OCI-LY1 (cell line): ENCODE measurements around the gene NSD2.

Source experiments
- H2AFZ ChIP-seq: fragments of 200-600 bp; sonication (generic), shearing (Covaris generic); 2 replicates; pipeline ENCODE4 v1.6.0; 2014; ENCODE audit warnings: antibody characterized with exemption, mild to moderate bottlenecking, low read length
- H3F3A ChIP-seq: fragments of 200-600 bp; sonication (generic), shearing (Covaris generic); 2 replicates; pipeline ENCODE4 v1.6.0; 2014; ENCODE audit warnings: mild to moderate bottlenecking, antibody characterized with exemption, low read length, moderate library complexity; ENCODE audit not compliant: insufficient read depth
- H3K27ac ChIP-seq: fragments of 200-600 bp; sonication (generic); 2 replicates; pipeline ENCODE4 v1.5.1; 2014; ENCODE audit warnings: low read length, mixed run types, mild to moderate bottlenecking, low read depth; ENCODE audit not compliant: poor library complexity, severe bottlenecking
- H3K27me3 ChIP-seq: fragments of 200-600 bp; sonication (generic); 2 replicates; pipeline ENCODE4 v1.6.0; 2014; ENCODE audit warnings: antibody characterized with exemption, mild to moderate bottlenecking, low read length, moderate library complexity; ENCODE audit not compliant: insufficient read depth
- H3K36me3 ChIP-seq: fragments of 200-600 bp; sonication (generic); 2 replicates; pipeline ENCODE4 v1.6.1; 2014; ENCODE audit warnings: mild to moderate bottlenecking, antibody characterized with exemption, low read length, moderate library complexity, mixed read lengths; ENCODE audit not compliant: insufficient read depth
- H3K4me1 ChIP-seq: fragments of 200-600 bp; sonication (generic); 2 replicates; pipeline ENCODE4 v1.5.1; 2014; ENCODE audit warnings: mild to moderate bottlenecking, low read length, moderate library complexity; ENCODE audit not compliant: insufficient read depth, severe bottlenecking
- H3K4me2 ChIP-seq: fragments of 200-600 bp; sonication (generic), shearing (Covaris generic); 2 replicates; pipeline ENCODE4 v1.6.1; 2014; ENCODE audit warnings: low read length
- H3K4me3 ChIP-seq: fragments of 200-600 bp; sonication (generic); 2 replicates; pipeline ENCODE4 v1.5.1; 2014; ENCODE audit warnings: low read length, low read depth, mild to moderate bottlenecking, mixed read lengths; ENCODE audit not compliant: poor library complexity, severe bottlenecking
- H3K79me2 ChIP-seq: fragments of 200-600 bp; shearing (Covaris generic); 2 replicates; pipeline ENCODE4 v1.6.1; 2016; ENCODE audit warnings: mixed run types, low read length, mixed read lengths; ENCODE audit not compliant: insufficient read depth
- H3K9ac ChIP-seq: fragments of 200-600 bp; sonication (generic), shearing (Covaris generic); 2 replicates; pipeline ENCODE4 v1.6.1; 2014; ENCODE audit warnings: mild to moderate bottlenecking, low read length, mixed read lengths
- H3K9me2 ChIP-seq: fragments of 200-600 bp; sonication (generic), shearing (Covaris generic); 2 replicates; pipeline ENCODE4 v1.6.1; 2014; ENCODE audit warnings: low read depth, mild to moderate bottlenecking, low read length, mixed read lengths
- H3K9me3 ChIP-seq: fragments of 200-600 bp; shearing (Covaris generic); 2 replicates; pipeline ENCODE4 v1.6.1; 2014; ENCODE audit warnings: low read length, mixed read lengths
- H4K20me1 ChIP-seq: fragments of 200-600 bp; sonication (generic), shearing (Covaris generic); 2 replicates; pipeline ENCODE4 v1.6.0; 2016; ENCODE audit warnings: mild to moderate bottlenecking, low read length; ENCODE audit not compliant: insufficient read depth
- CTCF ChIP-seq: fragments of 200-600 bp; sonication (generic), shearing (Covaris generic); IDR thresholded peaks from 2 replicates; pipeline ENCODE4 v1.5.1; 2017; ENCODE audit warnings: mild to moderate bottlenecking, antibody characterized with exemption, low read length, moderate library complexity, mixed read lengths
- EZH2 ChIP-seq: fragments of 200-600 bp; sonication (generic), shearing (Covaris generic); IDR thresholded peaks from 2 replicates; pipeline ENCODE4 v1.8.0; 2017; ENCODE audit warnings: borderline replicate concordance, mixed run types, mild to moderate bottlenecking, antibody characterized with exemption, low read length, moderate library complexity, mixed read lengths

Gene NSD2

GRCh38 chr4:1885414-1885813 lies 14.2 kb downstream of the NSD2 start:
- H3K27me3 ChIP-seq, result no peaks in the 10 kb centered on the region
- no peak overlapping the region for H3K4me2 ChIP-seq
- peaks cover 7% of the 10 kb centered on the region; the same call in 1 of the 2 replicates for H3K36me3 ChIP-seq
- no peaks in the 10 kb centered on the region for H3K9me2 ChIP-seq
- TF ChIP-seq CTCF (no peak), EZH2 (no peak)
- no peak overlapping the region for H3K4me3 ChIP-seq
- no peak overlapping the region for H3K27ac ChIP-seq
- H3K9ac ChIP-seq, result no peak overlapping the region
- peaks cover 95% of the 10 kb centered on the region for H3K79me2 ChIP-seq
- H3K4me1 ChIP-seq, result peaks cover 6% of the 10 kb centered on the region
- no peaks in the 10 kb centered on the region for H3F3A ChIP-seq
- no peaks in the 10 kb centered on the region for H3K9me3 ChIP-seq
- H4K20me1 ChIP-seq, result no peaks in the 10 kb centered on the region
- no peak overlapping the region for H2AFZ ChIP-seq

GRCh38 chr4:1887052-1887451 lies 15.9 kb downstream of the NSD2 start:
- TF ChIP-seq CTCF (no peak), EZH2 (no peak)
- no peak overlapping the region for H2AFZ ChIP-seq
- H3K4me1 ChIP-seq, result peaks cover 6% of the 10 kb centered on the region
- no peak overlapping the region for H3K9ac ChIP-seq
- H4K20me1 ChIP-seq, result no peaks in the 10 kb centered on the region
- no peak overlapping the region for H3K4me3 ChIP-seq
- H3F3A ChIP-seq, result no peaks in the 10 kb centered on the region
- no peak overlapping the region for H3K4me2 ChIP-seq
- H3K9me3 ChIP-seq, result no peaks in the 10 kb centered on the region
- no peaks in the 10 kb centered on the region for H3K27me3 ChIP-seq
- no peaks in the 10 kb centered on the region for H3K9me2 ChIP-seq
- 0 out of 2 replicates have a peak, but pooled peaks cover under 1% of the 10 kb centered on the region for H3K36me3 ChIP-seq
- H3K79me2 ChIP-seq, result peaks cover 95% of the 10 kb centered on the region
- peak overlapping the region; percentile 49 for H3K27ac ChIP-seq

GRCh38 chr4:1890979-1891570 lies 19.9 kb downstream of the NSD2 start:
- no peak overlapping the region for H3K9ac ChIP-seq
- H3K4me3 ChIP-seq, result no peak overlapping the region
- no peaks in the 10 kb centered on the region for H3K36me3 ChIP-seq
- H3K79me2 ChIP-seq, result peaks cover 92% of the 10 kb centered on the region
- no peaks in the 10 kb centered on the region for H3K9me3 ChIP-seq
- no peak overlapping the region for H2AFZ ChIP-seq
- H3K4me1 ChIP-seq, result peaks cover 15% of the 10 kb centered on the region
- H3K27me3 ChIP-seq, result no peaks in the 10 kb centered on the region
- TF ChIP-seq CTCF (no peak), EZH2 (no peak)
- no peak overlapping the region for H3K27ac ChIP-seq
- H3F3A ChIP-seq, result no peaks in the 10 kb centered on the region
- H3K9me2 ChIP-seq, result no peaks in the 10 kb centered on the region
- no peak overlapping the region for H3K4me2 ChIP-seq
- H4K20me1 ChIP-seq, result no peaks in the 10 kb centered on the region
